Fibroblast of pulmonary artery (primary cell): ENCODE measurements around the gene CTSW.
A peak's percentile ranks its signal among the peaks of the same experiment; 100 is the strongest.

Source experiments
- DNase-seq: peaks from one replicate; pipeline ENCODE4 v3.0.0-alpha.2; 2010; ENCODE audit warnings: low read depth
- H3K4me3 ChIP-seq: replicated peaks from 2 replicates; pipeline ENCODE4 v1.5.1; 2011; ENCODE audit warnings: low read depth, mild to moderate bottlenecking, control low read depth, low read length, moderate library complexity
- TF ChIP-seq, protein P1 (sequence below): IDR thresholded peaks from 2 replicates; pipeline ENCODE4 v1.5.1; 2011; ENCODE audit warnings: mild to moderate bottlenecking, control low read depth, low read length, inconsistent platforms; ENCODE audit errors: missing control alignments

The CTSW gene

DNA sequence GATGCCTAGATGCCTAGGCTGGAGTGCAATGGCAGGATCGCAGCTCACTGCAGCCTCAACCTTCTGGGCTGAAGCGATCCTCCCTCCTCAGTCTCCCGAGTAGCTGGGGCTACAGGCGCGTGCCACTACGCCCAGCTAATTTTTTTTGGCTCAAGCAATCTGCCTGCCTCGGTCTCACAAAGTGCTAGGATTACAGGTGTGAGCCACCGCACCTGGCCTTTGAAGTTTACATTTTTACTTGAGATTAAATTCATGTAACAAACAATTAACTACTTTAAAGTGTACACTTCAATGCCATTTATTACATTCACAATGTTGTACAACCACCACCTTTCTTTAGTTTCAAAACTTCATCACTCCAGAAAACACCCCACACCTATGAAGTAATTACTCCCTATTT lies 24.1 kb downstream of the CTSW start:
- no peak overlapping the region for H3K4me3 ChIP-seq
- TF ChIP-seq, protein P1, sequence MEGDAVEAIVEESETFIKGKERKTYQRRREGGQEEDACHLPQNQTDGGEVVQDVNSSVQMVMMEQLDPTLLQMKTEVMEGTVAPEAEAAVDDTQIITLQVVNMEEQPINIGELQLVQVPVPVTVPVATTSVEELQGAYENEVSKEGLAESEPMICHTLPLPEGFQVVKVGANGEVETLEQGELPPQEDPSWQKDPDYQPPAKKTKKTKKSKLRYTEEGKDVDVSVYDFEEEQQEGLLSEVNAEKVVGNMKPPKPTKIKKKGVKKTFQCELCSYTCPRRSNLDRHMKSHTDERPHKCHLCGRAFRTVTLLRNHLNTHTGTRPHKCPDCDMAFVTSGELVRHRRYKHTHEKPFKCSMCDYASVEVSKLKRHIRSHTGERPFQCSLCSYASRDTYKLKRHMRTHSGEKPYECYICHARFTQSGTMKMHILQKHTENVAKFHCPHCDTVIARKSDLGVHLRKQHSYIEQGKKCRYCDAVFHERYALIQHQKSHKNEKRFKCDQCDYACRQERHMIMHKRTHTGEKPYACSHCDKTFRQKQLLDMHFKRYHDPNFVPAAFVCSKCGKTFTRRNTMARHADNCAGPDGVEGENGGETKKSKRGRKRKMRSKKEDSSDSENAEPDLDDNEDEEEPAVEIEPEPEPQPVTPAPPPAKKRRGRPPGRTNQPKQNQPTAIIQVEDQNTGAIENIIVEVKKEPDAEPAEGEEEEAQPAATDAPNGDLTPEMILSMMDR: no peak
- DNase-seq: no peak

DNA sequence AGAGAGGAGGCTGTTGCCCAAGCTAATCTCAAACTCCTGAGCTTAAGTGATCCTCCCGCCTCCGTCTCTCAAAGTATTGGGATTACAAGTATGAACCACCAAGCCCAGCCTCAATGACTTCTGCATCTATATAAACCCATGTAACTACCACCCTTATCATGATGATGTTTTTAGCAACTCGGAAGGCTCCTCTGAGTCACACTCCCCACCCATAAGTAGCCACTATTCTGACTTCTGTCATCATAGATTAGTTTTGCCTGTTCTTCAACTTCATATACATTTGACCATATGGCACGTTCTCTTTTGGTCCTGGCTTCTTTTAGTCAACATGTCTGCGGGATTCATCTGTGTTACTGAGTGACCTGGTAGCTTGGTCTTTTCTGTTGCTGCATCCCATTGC lies 27.0 kb downstream of the CTSW start:
- DNase-seq: no peak
- H3K4me3 ChIP-seq: no peak overlapping the region
- TF ChIP-seq, protein P1: no peak

DNA sequence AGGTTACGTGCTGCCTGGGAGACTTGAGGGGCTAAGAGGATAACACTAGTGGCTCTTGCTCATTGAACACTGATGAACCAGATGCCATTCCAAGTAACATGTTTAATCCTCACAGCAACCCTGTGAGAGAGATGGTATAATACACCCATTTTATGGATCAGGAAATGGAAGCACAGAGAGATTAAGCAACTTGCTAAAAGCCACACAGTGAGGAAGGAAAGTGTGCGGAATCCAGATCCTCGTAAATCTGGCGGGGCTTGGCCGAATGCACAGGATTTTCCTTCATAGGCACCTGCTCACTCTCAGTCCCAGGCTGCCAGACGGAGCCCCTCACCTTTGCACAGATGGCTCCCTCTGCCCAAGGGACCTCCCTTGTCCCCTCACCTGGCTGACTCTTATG lies 28.2 kb downstream of the CTSW start:
- no peak for DNase-seq
- TF ChIP-seq, protein P1: no peak
- H3K4me3 ChIP-seq: no peak overlapping the region

- peak; percentile 80 for DNase-seq
- H3K4me3 ChIP-seq: no peak overlapping the region
- TF ChIP-seq, protein P1: peak; percentile 30
Observed at GRCh38 chr11:65911682-65912568, 32.3 kb downstream of the CTSW start.

DNA sequence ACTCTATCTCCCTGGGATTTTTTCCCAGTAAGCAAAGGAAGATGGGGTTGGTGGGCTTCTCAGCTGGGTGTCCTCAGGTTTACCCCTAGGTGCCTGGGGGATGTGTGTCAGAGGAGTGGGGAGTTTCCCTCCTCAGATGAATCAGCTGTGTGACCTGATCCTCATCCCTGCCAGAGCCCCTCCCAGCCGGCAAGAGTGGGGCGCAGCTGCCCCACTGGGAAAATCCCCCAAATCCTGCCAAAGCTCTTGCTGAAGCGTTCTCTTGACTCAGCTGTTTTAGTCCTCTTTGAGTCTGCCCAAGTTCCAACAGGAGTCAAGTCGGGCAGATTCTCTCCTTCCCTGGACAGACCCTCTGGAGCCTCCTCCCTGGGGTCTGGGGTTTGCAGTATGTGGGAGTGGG lies 33.2 kb downstream of the CTSW start:
- peak; percentile 34 for DNase-seq
- no peak overlapping the region for H3K4me3 ChIP-seq
- TF ChIP-seq, protein P1: no peak

- TF ChIP-seq, protein P1: no peak
- DNase-seq: no peak
- no peak overlapping the region for H3K4me3 ChIP-seq
Observed at GRCh38 chr11:65915101-65915820, 35.6 kb downstream of the CTSW start.
